ENCODE data around the gene MTCH1. TPM values are rescaled to one million over a fixed set of nuclear protein-coding genes. Genes with fewer than 3 reads are reported as not detected.

Gene MTCH1
- total and polyA plus RNA-seq, 8 donors: 145 to 192 (median 164) TPM

GRCh38 chr6:37007340-37008043, 21.5 kb upstream of the MTCH1 start:
- DNase-seq: no peak
- no peak for TF ChIP-seq CTCF (IDR thresholded peaks at IDR 0.05)
- peaks cover 0 to 18% of the 10 kb centered on the region in 2 donors for H3K36me3 ChIP-seq
- H3K9me3 ChIP-seq: no peaks in the 10 kb centered on the region
- H3K27me3 ChIP-seq: no peaks in the 10 kb centered on the region
- H3K4me1 ChIP-seq: peaks cover 0 to 12% of the 10 kb centered on the region in 2 donors
- H3K27ac ChIP-seq: peak overlapping the region in 1 of 2 donors; percentile 79
- ATAC-seq: peak; percentile 55
- H3K4me3 ChIP-seq: peak overlapping the region in 1 of 2 donors; percentile 55
- intact Hi-C loops (cut with DNase I): no loop called here

GRCh38 chr6:37006793-37007339, 20.9 kb upstream of the MTCH1 start:
- Histone ChIP-seq H3K27me3 (no peaks in the 10 kb centered on the region), H3K36me3 (peaks cover 0 to 18% of the 10 kb centered on the region in 2 donors), H3K4me3 (peak overlapping the region; percentile 7 to 55), H3K27ac (peak overlapping the region in 1 of 2 donors; percentile 79), H3K9me3 (no peaks in the 10 kb centered on the region), H3K4me1 (peaks cover 0 to 12% of the 10 kb centered on the region in 2 donors)
- ATAC-seq (no peak), DNase-seq (no peak)
- TF ChIP-seq CTCF (IDR thresholded peaks at IDR 0.05): no peak
- intact Hi-C loops (cut with DNase I): no loop called here

- intact Hi-C loops (cut with DNase I): no loop called here
- Histone ChIP-seq H3K9me3 (no peaks in the 10 kb centered on the region), H3K36me3 (peaks cover 0 to 9% of the 10 kb centered on the region in 2 donors), H3K4me3 (peak overlapping the region; percentile 17 to 55), H3K27me3 (no peaks in the 10 kb centered on the region), H3K4me1 (peaks cover 0 to 12% of the 10 kb centered on the region in 2 donors), H3K27ac (peak overlapping the region; percentile 29 to 79)
- DNase-seq (no peak), ATAC-seq (no peak)
- no peak for TF ChIP-seq CTCF (IDR thresholded peaks at IDR 0.05)
Measured at GRCh38 chr6:37005827-37006567, 20.0 kb upstream of the MTCH1 start.

GRCh38 chr6:37005061-37005810, 19.2 kb upstream of the MTCH1 start, which contains the start of gene FGD2:
Gene FGD2, plus strand, starts transcription at chr6:37005655. Its CDS starts 163 bp downstream, at chr6:37005818.
- Histone ChIP-seq H3K9me3 (no peaks in the 10 kb centered on the region), H3K27me3 (no peaks in the 10 kb centered on the region), H3K27ac (peak within 1 kb of the TSS; percentile 29 to 79), H3K36me3 (peaks cover 0 to 1% of the 10 kb centered on the region in 2 donors), H3K4me3 (peak within 1 kb of the TSS; percentile 17 to 55), H3K4me1 (peaks cover 0 to 9% of the 10 kb centered on the region in 2 donors)
- DNase-seq (no peak), ATAC-seq (peak; percentile 36)
- intact Hi-C loops (cut with DNase I): no loop called here
- TF ChIP-seq CTCF (IDR thresholded peaks at IDR 0.05): no peak
